Stimulated activated CD4-positive, alpha-beta T cell treated with anti-CD3 and anti-CD28 coated beads, Interleukin-15, amount 100 ng/mL, for 1 hour (primary cell): ENCODE results near the gene RPL22.

Source experiments
- DNase-seq, 2 donors: peaks; one replicate each; pipeline ENCODE4 v3.0.0-alpha.2; 2020; ENCODE audit warnings: low read depth in 1 of 2, low spot score in 1 of 2

Gene RPL22

DNA sequence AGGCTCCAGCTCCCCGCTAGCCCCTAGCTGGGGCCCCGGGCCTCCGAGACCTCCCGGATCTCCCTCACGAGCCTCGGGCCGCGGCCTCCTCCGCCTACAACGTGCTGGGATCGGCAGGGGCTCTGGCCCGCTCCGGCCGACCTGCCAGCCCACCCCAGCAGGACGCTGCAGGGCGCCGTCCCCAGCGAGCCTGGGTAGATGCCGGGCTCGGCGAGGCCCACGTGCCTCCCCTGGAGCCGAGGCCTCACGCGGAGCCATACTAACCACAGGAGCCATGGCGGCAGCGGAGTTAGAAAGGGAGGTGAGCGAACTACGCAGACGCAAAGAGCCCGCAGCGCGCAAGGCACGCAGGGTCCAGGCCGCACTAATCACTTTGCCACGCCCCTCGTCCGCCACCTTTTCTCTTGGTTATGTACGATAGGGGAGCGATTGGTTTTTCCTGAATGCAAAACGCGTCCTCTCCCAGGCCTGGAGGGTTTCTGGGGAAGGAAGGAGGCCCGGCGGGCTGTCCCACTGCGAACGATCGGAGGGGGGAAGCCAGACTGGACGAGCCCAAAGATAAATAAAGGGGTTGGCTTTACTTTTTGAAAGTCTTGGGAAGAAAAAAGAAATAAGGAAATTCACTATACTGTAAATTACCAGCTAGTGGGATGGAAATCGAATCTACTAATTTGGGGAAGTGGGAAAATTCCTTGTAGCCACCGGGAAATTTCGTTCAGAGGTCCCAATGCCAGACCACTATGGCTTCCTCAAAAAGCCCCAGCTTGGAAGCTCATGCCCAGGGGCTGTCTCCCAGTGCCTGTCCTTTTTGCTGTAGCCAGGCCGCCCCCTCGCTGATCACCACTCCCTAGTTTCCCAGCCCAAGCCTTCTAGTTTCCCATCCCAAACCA, at the start of gene RPL22:
RPL22 (minus strand) TSS at position 298 of the 890 bp plus-strand sequence; CDS start at position 276, 22 bp downstream.
- DNase-seq: peak; percentile 89 to 92

DNA sequence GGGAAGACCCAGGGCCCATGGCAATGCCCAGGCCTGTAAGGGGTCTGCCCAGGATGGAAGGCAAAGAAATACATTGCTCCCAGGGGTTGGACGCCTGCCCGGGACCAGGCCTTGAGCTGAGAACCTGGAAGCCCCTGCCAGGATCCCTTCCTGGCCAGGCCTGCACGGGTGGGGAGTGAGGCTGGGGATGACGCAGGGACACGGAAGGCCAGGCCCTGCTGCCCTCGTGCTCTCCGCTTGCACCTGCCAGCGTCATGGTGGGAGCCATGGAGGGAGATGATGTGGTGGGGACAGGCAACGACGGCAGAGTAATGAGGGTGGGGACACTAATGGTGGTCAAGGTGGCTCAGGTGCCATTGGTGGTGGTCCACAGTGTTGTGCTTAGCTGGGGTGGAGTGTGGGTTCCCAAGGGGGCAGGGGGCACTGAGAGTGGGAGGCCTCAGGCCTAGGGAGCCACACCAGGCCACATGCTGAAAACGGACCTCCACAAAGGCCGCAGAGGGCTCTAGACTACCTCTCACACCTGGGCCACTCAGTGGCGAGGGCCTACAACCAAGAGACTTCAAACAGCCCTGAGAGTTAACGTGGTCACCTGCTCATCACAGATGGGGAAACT, 48.9 kb upstream of the RPL22 start:
- DNase-seq: no peak

DNA sequence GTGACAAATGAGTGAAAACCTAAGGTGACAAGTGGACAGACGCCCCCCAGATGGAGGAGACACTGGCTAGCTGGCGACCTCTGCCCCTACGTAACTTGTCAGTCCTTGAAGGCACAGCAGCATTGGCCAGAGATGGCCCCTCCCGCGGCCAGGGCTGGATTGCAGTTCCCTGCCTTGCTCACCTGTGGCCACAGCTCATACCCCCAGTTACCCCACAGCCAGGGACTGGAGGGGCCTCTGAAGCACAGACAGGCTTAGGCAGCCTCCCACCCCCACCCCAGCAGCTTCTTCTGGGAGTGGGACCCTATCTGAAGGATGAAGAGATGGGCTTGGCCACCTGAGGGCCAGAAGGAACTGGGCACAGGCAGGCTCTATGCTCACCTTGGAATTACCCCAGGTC, 48.3 kb upstream of the RPL22 start:
- DNase-seq: no peak

DNA sequence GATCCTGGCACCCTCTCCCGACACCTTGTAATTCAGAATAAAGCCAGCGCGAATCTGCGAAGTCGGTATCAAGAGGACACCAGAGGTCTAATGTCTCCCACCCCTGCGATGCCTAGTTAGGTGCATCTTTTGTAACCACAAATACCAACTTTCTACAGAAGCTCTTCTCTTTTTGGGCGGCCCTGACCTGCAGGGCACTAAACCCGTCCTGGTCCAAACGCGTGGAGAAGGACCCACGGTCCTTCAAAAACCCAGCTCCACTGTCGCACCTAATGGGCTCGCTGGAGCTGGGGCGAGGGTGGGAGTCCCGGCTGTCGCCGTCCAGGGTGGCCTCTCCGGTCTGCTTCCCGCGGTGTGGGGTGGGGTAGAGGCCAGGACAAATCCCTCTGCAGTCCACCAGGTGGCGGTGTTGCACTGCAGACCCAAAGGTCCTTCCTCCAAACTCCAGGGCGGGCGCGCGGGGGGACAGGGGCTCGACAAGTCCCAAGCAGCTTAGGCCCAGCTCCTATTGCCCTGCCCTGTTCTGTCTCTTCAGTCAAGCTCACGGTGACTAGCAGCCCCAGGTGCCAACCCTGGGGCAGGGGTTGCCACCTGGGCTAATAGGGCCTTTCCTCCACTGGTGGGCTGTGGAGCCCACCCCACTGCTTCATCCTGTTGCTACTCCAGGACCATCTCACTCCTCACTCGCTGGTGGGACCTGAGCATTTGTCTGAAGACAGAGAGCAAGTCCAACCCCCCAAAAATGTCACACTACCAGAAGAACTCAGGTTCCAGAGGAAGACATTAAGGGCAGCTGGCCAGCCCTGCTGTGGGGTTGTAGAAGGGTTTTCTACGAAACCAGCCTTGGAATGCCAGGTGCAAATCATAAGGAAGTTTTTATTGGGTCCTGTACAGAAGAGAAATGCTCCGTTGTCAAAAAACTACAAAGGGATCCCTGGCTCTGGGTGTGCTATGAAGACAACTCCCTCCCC, 47.4 kb upstream of the RPL22 start:
- DNase-seq: peak; percentile 60 to 71

DNA sequence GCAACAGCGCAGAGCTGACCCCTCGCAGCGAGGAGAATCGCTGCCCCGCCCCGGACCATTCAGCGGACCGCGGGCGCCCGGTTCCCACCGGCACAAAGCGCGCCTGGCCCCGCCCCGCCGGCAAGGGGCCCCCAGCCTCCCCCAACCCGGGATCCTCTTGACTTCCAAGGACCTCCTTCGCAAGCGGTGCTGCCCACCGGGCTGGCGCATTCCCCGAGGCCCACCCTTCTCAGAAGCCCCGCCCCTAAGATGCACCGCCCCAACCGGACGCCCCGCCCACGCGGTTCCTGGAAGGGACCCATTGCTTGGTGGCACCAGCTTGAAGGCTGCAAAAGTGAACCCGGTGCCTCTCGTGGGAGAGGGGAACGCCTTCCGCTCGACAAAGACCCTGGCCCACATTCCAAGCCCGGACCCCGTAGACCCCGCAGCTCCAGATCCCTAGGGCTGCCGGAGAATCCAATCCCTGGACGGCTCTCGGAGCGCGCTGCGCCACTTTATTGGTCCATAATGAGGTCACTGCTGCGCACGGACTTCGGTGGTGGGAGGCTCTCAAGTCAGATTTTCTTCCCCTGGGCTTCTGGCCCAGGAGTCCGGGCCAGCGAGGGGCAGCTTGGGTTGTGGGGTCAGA, 46.6 kb upstream of the RPL22 start:
- DNase-seq: no peak

DNA sequence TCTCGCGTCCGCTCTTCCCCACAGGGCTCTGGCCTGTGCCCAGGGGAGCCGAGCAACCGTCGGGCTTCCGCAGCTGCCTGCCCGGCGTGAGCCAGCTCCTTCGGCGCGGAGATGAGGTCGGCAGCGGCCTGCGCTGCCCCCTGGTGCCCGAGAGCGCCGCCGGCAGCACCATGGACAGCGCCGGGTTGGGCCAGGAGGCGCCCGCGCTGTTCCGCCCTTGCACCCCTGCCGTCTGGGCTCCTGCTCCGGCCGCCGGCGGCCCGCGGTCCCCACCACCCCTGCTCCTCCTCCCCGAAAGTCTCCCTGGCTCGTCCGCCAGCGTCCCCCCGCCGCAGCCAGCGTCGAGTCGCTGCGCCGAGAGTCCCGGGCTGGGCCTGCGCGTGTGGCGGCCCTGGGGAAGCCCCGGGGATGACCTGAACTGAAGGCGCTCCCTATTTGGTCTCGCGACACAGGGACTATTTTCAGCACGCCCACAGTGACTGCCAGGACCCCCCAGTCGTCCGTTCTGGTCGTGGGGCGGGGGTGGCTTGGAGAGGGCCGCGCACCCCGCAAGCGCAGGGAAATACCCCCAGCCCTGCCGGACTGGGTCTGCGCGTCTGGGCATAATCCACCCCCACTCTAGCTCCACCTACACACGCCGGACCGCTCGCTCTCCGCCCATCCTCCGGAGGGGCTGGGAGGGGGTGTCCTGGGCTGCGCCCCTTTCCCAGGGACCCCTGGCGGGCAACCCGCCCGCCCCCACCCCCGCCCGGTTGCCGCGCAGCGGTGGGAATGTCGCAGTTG, 45.9 kb upstream of the RPL22 start:
- peak; percentile 53 to 74 for DNase-seq

DNA sequence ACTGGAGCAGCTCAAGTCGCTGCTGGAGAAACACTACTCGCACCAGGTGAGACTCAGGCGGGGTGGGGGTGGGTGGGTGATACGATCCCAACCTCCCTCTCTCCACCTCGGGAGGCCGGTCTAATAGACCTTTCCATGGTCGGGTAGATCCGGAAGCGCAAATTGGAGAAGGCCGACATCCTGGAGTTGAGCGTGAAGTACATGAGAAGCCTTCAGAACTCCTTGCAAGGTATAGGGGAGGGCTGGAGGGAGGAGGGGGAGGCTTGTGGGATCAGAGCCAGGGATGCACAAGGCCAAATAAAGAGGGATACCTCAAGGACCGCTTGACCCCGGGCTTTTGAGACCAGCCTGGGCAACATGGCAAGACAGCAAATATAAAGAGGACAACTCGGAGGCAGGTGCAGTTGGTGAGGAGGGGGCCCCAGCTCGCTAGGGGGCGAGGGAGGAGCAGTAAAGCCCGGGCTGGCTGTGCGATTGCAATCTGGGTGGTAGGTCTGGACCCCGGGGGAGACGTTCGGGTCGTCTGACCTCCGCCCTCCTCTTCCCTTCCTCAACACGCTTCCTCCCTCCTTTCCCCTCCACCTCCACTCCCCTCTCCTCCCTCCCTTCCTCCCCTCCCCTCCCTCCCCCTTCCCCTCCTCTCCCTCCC, 45.1 kb upstream of the RPL22 start:
- no peak for DNase-seq

DNA sequence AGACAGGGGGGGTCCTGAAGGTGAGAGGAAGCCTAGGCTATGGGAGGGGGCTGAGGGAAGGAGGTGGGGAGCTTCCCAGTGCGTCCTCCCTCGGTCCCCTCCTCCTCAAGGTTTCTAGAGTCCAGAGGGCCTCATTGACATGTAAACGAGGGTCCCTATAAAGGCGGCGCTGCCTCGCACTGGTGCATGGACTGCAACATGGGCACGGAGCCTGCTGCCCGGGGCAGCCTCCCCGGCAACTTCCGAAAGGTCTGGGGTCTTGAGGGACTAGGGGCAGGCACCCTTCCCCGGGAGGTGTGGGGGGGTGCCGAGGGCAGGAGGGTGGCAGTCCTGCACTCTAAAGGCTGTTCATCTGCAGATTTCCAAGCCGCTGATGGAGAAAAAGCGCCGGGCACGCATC, 44.6 kb upstream of the RPL22 start, which contains the start of gene HES3:
HES3 (plus strand) TSS at position 187 of the 400 bp plus-strand sequence; CDS start at position 374, 187 bp downstream.
- no peak for DNase-seq

DNA sequence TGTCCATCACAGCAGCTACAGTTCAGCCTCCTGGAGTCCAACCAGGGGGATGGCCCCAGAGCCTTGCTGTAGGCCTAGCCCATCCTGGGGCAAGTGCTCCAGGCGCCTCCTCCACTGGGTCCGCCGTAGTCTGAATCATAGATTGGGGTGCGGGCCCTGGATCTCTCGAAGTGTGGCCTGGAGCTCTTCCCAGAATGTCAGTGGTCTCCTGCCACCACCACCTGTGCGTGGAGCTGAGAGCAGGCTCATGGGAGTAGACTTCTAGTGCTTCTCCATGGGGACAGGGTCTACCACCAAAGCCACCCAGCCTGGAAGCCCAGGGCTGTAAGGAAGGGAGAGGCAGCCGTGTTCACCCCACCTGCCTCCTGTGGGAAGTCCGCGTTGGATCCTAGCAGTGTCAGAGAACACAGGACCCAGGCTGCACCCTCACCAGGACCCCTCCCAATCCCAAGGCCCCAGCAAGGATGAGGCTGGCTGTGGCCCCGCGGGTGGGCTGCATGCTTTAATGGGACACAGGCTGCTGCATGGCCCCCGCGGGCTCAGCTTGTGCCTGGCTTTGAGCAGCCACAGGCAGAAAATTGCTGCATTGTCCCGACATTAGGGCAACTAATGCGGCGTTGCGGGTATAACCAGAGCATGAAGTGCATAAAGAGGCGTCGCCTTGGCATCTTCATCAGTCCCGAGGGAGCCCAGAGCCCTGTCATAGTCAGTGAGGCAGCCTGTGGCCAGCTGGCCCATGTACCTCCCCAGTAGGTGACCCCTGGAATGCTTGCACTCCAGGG, 43.8 kb upstream of the RPL22 start:
- no peak for DNase-seq

DNA sequence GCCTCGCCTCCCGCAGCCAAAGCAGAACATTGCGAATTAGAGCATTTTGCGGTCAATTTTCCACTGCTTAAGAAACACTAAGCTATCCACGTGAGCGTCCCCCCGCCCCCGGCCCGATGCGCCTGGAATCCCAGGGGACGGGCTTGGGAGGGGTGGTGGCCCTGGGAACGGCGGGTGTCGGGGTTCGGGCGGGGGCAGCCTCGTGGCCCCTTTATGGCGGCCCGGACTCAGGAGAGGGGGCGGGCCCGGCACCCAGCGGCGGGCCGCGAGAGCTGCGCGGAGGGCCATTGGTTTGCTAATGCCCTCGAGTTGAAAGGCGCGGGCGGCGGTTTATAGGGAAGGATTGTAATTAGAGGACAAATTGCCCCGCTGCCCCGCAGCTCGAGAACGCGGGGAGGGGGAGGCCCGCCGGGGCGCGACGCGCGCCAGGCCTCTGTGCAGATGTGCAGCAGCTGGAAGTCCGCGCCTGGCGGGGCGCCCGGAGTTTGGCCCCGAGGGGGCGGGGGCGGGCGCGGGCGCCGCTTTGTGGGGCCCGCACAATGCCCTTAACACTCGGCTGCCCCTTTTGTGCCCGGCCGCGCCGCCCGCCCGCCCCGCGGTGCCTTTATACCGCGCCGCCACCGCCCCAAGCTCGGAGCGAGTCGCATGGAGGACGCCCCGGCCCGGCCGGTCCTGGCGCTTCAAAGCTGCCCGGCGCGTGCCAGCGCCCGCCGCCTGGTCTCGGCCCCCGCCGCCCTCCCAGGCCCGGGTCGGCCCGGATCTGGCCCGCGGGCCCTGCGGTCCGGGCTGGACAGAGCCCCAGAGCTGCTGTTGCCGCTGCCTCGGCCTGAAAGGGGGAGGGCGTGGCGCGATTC, 42.7 kb upstream of the RPL22 start:
- DNase-seq: no peak

DNA sequence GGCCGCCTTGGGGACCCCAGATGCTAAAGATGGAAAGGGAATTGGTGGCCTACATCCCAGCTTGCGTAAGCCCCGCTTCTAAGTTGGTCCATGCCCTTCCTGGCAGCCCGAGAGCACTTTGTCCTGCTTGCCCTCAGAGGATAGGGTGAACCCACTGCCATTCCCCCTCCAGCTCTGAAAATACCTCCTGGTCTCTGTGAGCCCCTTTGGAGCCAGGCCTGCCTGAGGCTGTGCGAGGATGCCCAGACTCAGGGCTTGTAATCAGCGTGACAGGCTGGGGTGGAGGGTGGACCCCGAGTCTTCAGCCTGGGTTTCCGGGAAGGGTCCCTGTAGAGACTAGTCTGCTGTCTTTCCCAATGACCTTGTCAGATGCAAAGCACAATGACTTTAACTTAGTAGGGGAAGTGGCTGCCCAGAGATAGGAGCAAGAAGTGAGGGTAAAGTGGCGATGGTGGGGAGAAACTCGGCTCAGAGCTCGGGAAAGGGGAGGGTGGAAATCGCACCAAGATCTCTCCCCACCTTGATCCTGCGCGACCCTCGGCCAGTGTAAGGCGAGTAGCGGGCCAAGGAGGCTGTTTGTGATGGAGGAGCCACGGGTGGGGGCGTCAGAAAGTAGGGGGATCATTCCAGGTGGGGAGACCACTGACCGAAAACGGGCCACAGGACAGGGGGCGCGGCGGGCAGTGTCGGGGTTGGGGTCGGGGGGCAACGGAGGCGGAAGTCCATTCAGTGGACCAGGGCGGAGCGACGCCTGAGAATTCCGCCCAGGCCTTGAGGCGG, 41.9 kb upstream of the RPL22 start:
- DNase-seq: no peak

DNA sequence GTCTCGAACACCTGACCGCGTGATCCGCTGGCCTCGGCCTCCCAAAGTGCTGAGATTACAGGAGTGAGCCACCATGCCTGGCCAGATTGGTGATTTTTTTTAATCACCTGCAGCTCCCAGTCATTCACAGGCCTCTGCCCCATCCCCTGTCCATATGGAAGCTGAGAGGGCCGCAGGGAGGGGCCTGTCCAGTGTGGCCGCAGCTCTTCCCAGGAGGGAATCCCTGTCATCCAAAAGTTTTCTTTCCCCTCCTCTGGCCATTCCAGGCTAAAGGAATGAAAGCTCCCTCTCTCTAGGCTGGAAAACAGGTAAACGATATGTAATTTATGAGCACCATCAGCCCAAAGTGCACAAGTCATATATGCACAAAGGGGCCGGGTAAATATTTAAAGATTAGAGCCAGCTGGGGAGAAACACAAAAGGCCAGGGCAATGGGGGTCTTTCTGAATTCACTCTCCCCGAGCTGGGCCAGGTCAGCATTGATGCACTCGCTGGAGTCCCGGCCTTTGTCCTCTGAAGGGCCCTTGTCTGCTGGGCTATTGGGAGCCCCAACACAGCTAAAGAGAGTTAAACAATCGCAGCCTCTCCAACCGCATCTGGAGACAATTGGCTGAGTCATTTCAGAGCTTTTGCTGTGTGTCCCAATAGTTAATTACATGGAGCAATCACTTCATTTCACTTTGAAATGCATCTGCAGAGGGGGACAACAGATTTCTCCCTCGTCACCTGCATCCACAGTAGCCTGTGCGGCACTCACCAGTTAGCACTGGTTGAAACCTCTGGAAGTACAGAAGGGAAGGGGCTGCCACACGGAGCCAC, 40.8 kb upstream of the RPL22 start:
- no peak for DNase-seq

DNA sequence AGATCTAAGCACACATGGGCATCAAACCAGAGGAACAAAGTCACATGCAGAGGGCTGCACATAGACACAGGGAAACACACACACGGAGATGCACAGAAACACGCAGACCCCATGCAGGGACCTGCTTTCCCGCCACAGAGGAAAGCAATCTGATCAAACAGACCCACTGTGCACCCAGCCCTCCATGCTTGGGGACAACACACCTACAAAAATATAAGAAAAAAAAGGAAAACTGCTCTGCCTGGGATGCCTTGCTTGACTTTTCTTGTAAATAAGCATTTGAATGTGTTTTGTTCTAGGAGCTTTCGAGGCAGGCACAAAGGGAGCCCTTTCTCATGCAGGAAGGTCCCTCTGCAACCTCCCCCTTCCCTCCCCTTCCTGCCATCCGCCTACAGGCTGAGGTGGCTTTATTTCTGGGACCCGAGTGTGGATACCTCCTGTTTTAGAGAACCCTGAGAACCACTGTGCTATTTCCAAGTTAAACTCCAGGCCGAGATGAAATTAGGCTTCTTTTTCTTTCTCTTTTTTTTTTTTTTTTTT, 39.9 kb upstream of the RPL22 start:
- no peak for DNase-seq

DNA sequence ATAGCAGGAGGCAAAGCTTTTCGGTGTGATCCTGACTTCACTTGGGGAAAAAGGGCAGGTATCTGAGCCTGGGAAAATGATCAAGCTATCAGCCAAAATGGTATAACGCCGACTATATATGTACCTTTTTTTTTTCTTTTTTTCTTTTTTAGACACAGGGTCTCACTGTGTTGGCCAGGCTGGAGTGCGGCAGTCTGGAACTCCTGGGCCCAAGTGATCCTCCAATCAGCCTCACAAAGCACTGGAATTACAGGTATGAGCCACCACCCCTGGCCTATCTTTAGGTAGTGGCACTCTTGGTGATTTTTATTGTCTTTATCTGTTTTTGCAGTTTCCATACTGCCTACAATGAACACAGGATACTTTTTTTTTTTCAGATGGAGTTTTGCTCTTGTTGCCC, 37.7 kb upstream of the RPL22 start:
- DNase-seq: no peak

DNA sequence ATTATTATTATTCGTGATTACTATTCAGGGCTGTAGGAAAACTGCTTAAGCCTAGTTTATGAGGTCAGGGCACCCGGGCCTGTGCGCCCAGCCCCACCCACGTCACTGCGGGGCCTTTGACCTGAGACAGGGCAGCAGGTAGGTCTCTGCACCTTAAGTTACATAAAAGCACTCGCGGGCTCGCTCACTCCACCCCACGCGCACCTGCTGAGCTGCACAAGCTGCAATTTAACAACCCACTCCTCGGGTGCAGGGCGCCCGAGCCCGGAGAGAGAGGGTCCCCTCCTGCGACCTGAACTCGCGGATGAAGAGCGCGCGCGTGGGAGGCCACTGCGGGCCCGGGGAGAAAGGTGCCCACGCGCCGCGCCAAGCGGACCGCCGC, 35.9 kb upstream of the RPL22 start:
- DNase-seq: no peak
